NK-92 treated with Interleukin-12 subunit alpha and Interleukin-12 subunit beta, amount 100 ng/mL, for 24 hours (cell line): ENCODE results near the gene HBP1.
"Not testable (repeated sequence)": the region's sequence is repeated elsewhere in the genome, so short reads cannot be mapped to it uniquely, and the experiment has no call there.

ENCODE experiments used
- DNase-seq: peaks from one replicate; lab custom pipeline; 2025; lab: John Stamatoyannopoulos, UW

Gene HBP1

DNA sequence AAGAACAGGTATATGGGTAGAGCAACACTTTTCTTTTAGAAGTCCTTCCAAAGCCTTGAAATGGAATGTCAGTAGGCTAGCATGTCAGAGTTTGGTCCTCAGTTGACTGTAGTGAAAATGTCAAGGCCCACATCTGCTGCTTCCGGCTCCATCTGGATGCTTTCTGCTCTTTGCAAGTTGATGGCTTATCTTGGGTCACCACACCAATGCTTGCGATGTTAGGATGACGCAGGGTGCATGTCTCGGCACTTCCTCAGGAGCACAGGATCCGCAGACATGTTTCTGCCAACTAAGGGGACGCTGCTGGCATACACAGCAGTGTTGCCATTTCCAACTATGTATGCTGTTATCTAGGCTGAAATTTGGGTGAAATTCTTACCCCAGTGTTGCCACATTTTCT lies 14.0 kb upstream of the HBP1 start:
- DNase-seq: no peak

DNA sequence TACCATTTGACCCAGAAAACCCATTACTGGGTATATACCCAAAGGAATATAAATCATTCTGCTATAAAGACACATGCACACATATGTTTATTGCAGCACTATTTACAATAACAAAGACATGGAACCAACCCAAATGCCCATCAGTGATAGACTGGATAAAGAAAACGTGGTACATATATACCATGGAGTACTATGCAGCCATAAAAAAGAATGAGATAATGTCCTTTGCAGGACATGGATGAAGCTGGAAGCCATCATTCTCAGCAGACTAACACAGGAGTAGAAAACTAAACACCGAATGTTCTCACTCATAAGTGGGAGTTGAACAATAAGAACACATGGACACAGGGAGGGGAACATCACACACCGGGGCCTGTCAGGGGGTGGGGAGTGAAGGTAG lies 13.1 kb upstream of the HBP1 start:
- DNase-seq: not testable (repeated sequence)

- no peak for DNase-seq
Observed at GRCh38 chr7:107157091-107157490, 11.7 kb upstream of the HBP1 start.

DNA sequence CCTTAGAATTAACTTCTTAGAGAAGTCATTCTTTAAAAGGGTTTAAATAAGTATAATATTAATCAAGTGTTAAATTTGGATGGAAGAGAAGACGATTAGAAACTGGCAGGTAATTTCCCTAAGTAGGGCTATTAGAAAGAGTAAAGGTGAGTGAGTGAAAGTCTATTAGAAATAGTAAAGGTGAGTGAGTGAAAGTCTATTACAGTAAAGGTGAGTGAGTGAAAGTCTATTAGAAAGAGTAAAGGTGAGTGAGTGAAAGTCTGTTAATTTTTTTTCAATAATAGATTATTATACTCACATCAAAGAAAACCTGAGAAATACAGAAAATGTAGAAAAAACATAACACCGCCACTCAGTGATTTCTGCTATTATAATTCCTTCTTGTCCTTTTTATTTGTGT lies 10.8 kb upstream of the HBP1 start:
- DNase-seq: no peak

GRCh38 chr7:107160389-107160788 lies 8.4 kb upstream of the HBP1 start:
- no peak for DNase-seq

GRCh38 chr7:107161415-107161814 lies 7.4 kb upstream of the HBP1 start:
- DNase-seq: no peak

GRCh38 chr7:107162475-107162874 lies 6.3 kb upstream of the HBP1 start:
- no peak for DNase-seq

DNA sequence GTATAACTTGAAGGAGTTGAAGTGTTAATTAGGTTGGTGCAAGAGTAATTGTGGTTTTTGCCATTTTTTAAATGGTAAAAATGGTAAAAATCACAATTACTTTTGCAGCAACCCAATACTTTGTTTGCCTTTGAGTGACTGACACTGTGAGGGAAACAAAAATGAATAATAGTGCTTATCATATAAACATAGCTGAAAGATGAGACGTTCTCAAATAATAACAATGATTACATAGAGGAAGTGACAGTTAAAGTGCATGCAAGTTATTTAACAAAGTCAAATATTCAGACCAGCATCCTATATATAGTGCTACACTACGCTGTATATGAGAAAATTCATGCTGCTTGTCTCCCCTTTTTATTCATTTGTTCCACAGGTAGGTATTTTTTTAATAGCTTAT lies 4.7 kb upstream of the HBP1 start:
- no peak for DNase-seq

DNA sequence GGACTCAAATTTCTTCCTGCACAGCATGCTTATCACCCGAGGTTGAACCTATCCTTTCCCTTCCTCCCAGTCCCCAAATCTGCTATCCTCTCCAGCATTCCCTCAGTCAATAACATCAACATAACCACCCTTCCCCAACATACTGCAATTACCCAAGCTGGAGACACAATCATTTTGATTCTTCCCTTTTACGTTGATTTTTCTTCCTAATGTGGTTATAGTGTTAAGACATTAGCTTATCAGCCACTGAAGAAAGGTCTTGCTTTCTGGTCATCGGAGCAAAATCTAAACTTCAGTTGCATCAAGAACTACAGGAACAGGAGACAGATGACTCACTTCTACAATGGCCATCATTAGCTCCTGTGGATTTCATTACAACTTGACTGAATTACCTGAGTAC lies 3.5 kb upstream of the HBP1 start:
- DNase-seq: no peak

DNA sequence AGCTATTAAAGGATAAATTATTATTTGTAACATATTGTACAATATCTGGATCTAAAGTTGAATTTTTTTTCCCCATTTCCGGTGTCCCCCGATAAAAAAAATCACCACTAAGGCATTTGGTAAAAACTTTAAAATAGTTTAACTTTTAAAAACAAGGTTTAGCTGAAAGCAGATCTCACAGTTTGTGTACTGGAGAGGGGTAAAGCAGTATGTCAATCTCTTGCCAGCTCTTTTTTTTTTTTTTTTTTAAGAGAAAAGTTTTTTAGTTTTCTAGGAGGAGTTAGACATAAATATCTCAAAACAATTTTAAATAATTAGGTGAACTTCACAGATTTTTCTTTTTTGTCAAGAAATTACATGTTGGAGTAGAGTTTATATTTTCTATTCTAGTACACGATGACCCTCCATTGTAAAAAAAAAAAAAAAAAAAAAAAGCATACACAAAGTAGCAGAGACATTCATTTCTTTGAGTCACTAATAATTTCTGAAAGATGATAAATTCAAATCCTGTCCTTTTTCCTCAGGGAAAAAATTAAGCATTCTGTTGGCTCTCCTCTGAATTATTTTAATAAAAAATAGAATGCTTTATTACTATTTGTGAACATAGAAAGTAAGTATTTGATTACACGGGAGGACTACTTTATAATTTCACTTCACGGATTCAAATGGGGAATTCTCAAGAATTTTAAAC lies 1.9 kb upstream of the HBP1 start:
- DNase-seq: no peak

GRCh38 chr7:107167483-107168232 lies 1.1 kb upstream of the HBP1 start:
- DNase-seq: peak; percentile 78

- DNase-seq: peak; percentile 96
Observed at GRCh38 chr7:107169120-107170050, 582 bp downstream of the HBP1 start.

DNA sequence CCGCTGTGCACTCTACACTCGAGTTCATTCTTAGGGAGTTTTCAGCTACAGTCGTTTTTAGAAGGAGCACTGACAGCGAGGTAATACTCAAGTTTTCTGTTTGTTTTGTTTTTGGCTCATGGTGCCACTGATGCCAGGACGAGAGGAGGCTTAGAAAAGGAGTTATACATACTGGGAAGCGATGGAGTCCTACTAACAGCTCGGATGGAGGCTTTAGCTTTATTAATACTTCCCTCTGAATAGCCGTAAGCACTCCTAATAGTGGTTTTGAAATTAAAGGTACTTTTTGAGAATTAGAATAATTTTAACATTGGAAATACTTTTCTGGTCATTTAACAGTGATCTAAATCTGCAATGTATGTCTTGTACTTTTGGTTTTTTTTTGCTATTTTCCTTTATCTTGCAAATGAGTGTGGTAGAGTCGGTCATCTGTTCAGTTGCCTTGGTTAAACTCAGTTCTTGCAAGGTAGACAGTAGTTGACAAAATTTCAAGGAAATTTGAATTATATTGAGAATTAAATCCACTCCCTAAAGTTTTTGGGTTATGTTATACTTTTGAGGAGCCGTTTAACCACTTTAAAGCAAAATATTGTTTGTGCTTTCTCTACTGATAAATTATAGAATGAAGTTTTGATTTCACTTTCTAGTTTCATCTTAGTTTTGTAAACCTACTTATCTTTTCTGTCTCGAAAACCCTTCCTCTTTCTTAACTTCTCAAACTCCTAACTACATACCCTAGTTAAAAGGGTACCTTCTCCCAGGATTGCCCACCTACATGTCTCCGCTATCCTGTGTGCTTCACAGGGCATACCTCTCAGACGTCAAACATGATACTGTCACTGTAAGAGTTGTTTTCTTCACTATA lies 1.5 kb downstream of the HBP1 start:
- no peak for DNase-seq

GRCh38 chr7:107171496-107171895 lies 2.7 kb downstream of the HBP1 start:
- no peak for DNase-seq

GRCh38 chr7:107172276-107173032 lies 3.7 kb downstream of the HBP1 start:
- no peak for DNase-seq

DNA sequence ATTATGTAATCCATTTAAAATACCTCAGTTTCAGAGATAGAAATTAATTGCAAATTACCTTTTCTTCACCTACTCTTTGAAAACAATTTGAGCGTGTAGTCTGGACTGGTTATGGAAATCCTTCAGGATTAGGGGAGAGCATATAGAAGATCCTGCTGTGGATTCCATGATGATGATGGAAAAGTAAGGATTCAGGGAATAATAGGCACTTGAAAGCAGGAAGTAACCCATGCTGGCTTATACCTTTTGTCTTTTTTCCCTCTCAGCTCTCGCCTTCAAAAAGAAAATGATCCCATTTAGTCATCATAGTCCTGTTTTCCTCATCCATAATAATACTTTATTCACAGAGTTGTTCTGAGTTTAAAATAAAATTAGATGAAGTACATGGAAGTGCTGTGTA lies 4.4 kb downstream of the HBP1 start:
- no peak for DNase-seq

GRCh38 chr7:107173691-107174406 lies 5.0 kb downstream of the HBP1 start:
- DNase-seq: no peak

DNA sequence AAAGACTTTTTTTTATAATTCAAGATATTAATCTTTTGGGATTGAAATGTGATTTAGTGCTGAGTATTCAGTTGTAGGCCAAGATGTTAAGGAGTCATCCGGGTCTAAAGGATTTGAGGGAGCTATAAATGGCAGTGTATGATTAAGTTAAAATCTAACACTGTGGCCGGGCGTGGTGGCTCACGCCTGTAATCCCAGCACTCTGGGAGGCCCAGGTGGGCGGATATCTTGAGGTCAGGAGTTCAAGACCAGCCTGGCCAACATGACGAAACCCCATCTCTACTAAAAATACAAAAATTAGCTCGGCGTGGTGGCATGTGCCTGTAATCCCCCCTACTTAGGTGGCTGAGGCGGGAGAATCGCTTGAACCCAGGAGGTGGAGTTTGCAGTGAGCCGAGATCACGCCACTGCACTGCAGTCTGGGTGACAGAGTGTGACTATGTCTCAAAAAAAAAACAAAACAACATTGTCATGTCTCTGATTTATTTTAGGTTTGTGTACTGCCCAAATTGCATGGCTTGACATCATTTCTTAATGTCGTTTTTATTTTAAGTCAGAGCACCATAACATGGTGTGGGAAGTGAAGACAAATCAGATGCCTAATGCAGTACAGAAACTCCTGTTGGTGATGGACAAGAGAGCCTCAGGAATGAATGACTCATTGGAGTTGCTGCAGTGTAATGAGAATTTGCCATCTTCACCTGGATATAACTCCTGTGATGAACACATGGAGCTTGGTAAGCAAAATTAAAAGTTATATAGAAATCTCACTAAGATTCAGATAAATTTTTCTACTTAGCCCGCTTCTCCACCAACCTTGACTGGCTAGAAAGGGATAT lies 10.7 kb downstream of the HBP1 start:
- no peak for DNase-seq

DNA sequence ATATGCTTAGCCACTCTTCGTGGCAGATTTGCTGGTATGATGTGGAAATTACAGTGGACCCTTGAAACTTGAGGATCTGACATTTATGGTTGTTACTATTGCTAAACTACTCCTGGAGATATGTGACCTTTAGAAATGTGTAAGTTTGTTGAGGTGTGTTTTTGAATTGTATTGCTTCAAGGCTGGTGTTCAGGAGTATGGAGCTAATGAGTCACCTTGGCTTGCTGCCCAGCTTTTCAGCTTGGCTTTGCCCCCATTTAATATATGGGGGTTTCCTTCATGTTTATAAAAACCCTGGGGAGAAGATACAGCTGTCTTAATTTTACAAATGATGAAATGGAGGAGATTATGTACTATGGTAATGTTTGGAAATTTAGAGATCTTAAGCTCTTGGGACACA lies 11.6 kb downstream of the HBP1 start:
- no peak for DNase-seq
